HG03039 (cell line): ENCODE data around the gene HTN1.
"Not testable (repeated sequence)": the region's sequence is repeated elsewhere in the genome, so short reads cannot be mapped to it uniquely, and the experiment has no call there.

ENCODE experiments used
- ATAC-seq: cut with Tn5 transposase; IDR thresholded peaks from one replicate; pipeline ENCODE4 v1.9.1; 2021; ENCODE audit warnings: mild to moderate bottlenecking, moderate library complexity; ENCODE audit not compliant: unreplicated experiment

The HTN1 gene

GRCh38 chr4:70050138-70050537 lies at the start of gene HTN1:
Gene HTN1 (plus strand): TSS chr4:70050438. CDS start chr4:70053077, 2,639 bp downstream.
- ATAC-seq, result not testable (repeated sequence)

- no peak for ATAC-seq
Measured at GRCh38 chr4:70000711-70001110, 49.5 kb upstream of the HTN1 start.

- ATAC-seq, result no peak
Measured at GRCh38 chr4:70002507-70002906, 47.7 kb upstream of the HTN1 start.

- no peak for ATAC-seq
Measured at GRCh38 chr4:70008771-70009170, 41.5 kb upstream of the HTN1 start.

GRCh38 chr4:70019006-70019405 lies 31.2 kb upstream of the HTN1 start:
- ATAC-seq, result not testable (repeated sequence)

GRCh38 chr4:70023218-70023617 lies 27.0 kb upstream of the HTN1 start:
- ATAC-seq, result no peak

GRCh38 chr4:70027011-70027410 lies 23.2 kb upstream of the HTN1 start:
- no peak for ATAC-seq

- not testable (repeated sequence) for ATAC-seq
Measured at GRCh38 chr4:70028159-70028558, 22.1 kb upstream of the HTN1 start, which contains the start of gene HTN3. Gene HTN3 (plus strand): TSS chr4:70028459. CDS start chr4:70030741, 2,282 bp downstream.

- ATAC-seq, result not testable (repeated sequence)
Measured at GRCh38 chr4:70037559-70037958, 12.7 kb upstream of the HTN1 start.

GRCh38 chr4:70039928-70040327 lies 10.3 kb upstream of the HTN1 start:
- ATAC-seq, result not testable (repeated sequence)

- no peak for ATAC-seq
Measured at GRCh38 chr4:70041652-70042286, 8.5 kb upstream of the HTN1 start.

GRCh38 chr4:70056534-70056933 lies 6.3 kb downstream of the HTN1 start:
- not testable (repeated sequence) for ATAC-seq

GRCh38 chr4:70057651-70058050 lies 7.4 kb downstream of the HTN1 start:
- no peak for ATAC-seq

GRCh38 chr4:70059149-70059548 lies 8.9 kb downstream of the HTN1 start:
- ATAC-seq, result no peak

GRCh38 chr4:70062000-70062399 lies 11.8 kb downstream of the HTN1 start:
- ATAC-seq, result peak; percentile 77

GRCh38 chr4:70080205-70080604 lies 30.0 kb downstream of the HTN1 start:
- ATAC-seq, result no peak

- no peak for ATAC-seq
Measured at GRCh38 chr4:70099206-70099605, 49.0 kb downstream of the HTN1 start.
